ENCODE data around the gene RIN2.

GRCh38 chr20:19802099-19802491 is 44.0 kb downstream of the RIN2 start:
- TF ChIP-seq YY1 (IDR thresholded peaks at IDR 0.05; ENCODE audit: insufficient read depth, insufficient read length) (no peak), ZNF274 (IDR thresholded peaks at IDR 0.05; ENCODE audit: low read depth, low read length) (no peak), SUZ12 (IDR thresholded peaks at IDR 0.05; ENCODE audit: extremely low read depth, insufficient read depth, insufficient read length) (no peak)
